KMS-11 (cell line): ENCODE measurements around the gene DIAPH3.
A peak's percentile ranks its signal among the peaks of the same experiment; 100 is the strongest.

Experiments used
- H2AFZ ChIP-seq: fragments of 200-600 bp; sonication (generic); 2 replicates; pipeline ENCODE4 v1.6.1; 2016; ENCODE audit warnings: antibody characterized with exemption, mixed run types, low read depth
- H3K27ac ChIP-seq: fragments of 200-600 bp; sonication (generic); 2 replicates; pipeline ENCODE4 v1.6.1; 2016; ENCODE audit warnings: mild to moderate bottlenecking, mixed run types
- H3K27me3 ChIP-seq: fragments of 200-600 bp; sonication (generic); 2 replicates; pipeline ENCODE4 v1.6.1; 2017; ENCODE audit warnings: mild to moderate bottlenecking, low read depth, mixed run types, moderate library complexity; ENCODE audit not compliant: insufficient read depth
- H3K36me3 ChIP-seq: fragments of 200-600 bp; sonication (generic); 2 replicates; pipeline ENCODE4 v1.6.1; 2017; ENCODE audit warnings: mild to moderate bottlenecking, mixed run types; ENCODE audit not compliant: insufficient read depth
- H3K4me1 ChIP-seq: fragments of 200-600 bp; sonication (generic); 2 replicates; pipeline ENCODE4 v1.6.1; 2016; ENCODE audit warnings: mild to moderate bottlenecking, low read depth, mixed run types; ENCODE audit not compliant: poor library complexity, severe bottlenecking
- H3K4me2 ChIP-seq: fragments of 200-600 bp; sonication (generic); 2 replicates; pipeline ENCODE4 v1.7.0; 2016; ENCODE audit warnings: mild to moderate bottlenecking, mixed run types
- H3K4me3 ChIP-seq: fragments of 200-600 bp; sonication (generic); IDR thresholded peaks from 2 replicates; pipeline ENCODE4 v1.6.1; 2017; ENCODE audit warnings: low read depth, low read length, mixed read lengths; ENCODE audit not compliant: insufficient read depth
- H3K79me2 ChIP-seq: fragments of 200-600 bp; sonication (generic); 2 replicates; pipeline ENCODE4 v1.6.1; 2016; ENCODE audit warnings: low read depth, mixed run types; ENCODE audit not compliant: insufficient read depth
- H3K9ac ChIP-seq: fragments of 200-600 bp; sonication (generic); 2 replicates; pipeline ENCODE4 v1.6.1; 2016; ENCODE audit warnings: mild to moderate bottlenecking, mixed run types
- H4K20me1 ChIP-seq: fragments of 200-600 bp; sonication (generic); 2 replicates; pipeline ENCODE4 v1.6.1; 2016; ENCODE audit warnings: mild to moderate bottlenecking, mixed run types; ENCODE audit not compliant: insufficient read depth
- TF ChIP-seq, protein P1 (sequence below): fragments of 200-600 bp; sonication (generic); conservative IDR thresholded peaks from 2 replicates; pipeline ENCODE4 v1.6.1; 2017; ENCODE audit warnings: low read depth, mild to moderate bottlenecking, antibody characterized with exemption, low read length, moderate library complexity, mixed read lengths

Gene DIAPH3

GRCh38 chr13:60167121-60167520, 3.4 kb upstream of the DIAPH3 start:
- no peaks in the 10 kb centered on the region for H3K27me3 ChIP-seq
- H4K20me1 ChIP-seq: no peaks in the 10 kb centered on the region
- no peaks in the 10 kb centered on the region for H3K79me2 ChIP-seq
- peaks cover 4% of the 10 kb centered on the region for H3K4me1 ChIP-seq
- TF ChIP-seq, protein P1, sequence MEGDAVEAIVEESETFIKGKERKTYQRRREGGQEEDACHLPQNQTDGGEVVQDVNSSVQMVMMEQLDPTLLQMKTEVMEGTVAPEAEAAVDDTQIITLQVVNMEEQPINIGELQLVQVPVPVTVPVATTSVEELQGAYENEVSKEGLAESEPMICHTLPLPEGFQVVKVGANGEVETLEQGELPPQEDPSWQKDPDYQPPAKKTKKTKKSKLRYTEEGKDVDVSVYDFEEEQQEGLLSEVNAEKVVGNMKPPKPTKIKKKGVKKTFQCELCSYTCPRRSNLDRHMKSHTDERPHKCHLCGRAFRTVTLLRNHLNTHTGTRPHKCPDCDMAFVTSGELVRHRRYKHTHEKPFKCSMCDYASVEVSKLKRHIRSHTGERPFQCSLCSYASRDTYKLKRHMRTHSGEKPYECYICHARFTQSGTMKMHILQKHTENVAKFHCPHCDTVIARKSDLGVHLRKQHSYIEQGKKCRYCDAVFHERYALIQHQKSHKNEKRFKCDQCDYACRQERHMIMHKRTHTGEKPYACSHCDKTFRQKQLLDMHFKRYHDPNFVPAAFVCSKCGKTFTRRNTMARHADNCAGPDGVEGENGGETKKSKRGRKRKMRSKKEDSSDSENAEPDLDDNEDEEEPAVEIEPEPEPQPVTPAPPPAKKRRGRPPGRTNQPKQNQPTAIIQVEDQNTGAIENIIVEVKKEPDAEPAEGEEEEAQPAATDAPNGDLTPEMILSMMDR: no peak
- no peaks in the 10 kb centered on the region for H3K36me3 ChIP-seq
- no peak overlapping the region for H2AFZ ChIP-seq
- H3K4me3 ChIP-seq: no peak overlapping the region
- H3K9ac ChIP-seq: no peak overlapping the region
- H3K27ac ChIP-seq: no peak overlapping the region
- H3K4me2 ChIP-seq: no peak overlapping the region

DNA sequence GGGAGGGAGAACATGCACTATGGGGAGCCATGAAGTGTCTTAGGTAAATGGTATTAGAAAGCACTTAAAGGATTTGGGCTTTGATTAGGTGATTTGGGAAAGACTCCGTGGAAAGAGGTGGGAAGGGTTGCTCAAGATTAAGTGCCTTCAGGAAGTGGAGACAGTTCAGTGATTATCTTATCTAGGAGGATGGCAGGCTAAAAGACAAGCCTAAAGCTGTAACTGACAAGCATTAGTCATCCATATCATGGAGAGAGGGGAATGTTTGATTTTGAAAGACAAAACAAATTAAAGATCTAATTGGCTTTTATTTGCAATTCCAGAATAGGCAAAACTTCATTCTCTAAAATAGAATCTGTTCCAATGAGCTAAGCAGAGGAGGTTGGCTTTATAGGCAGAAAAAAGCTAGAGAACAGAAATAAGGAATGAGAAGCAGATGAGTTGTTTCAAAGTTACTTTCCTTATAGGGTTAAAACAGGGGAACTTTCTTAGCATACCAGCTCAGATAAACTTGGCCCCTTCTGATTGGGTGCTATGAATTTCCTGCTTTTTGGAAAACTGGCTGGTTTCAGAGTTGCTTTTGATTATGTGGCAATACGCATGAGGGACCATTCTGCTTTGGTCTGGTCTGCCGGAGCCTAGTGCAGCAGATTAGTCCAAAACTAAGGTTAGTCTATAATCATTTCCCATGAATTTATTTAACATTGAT, 1.8 kb upstream of the DIAPH3 start:
- Histone ChIP-seq H3K27ac (no peak overlapping the region), H4K20me1 (no peaks in the 10 kb centered on the region), H3K4me3 (no peak overlapping the region), H3K27me3 (no peaks in the 10 kb centered on the region), H3K4me1 (peaks cover 9% of the 10 kb centered on the region), H3K36me3 (no peaks in the 10 kb centered on the region), H3K4me2 (no peak overlapping the region), H2AFZ (no peak overlapping the region), H3K79me2 (no peaks in the 10 kb centered on the region; the same call in 1 of the 2 replicates), H3K9ac (no peak overlapping the region)
- TF ChIP-seq, protein P1: no peak

- Histone ChIP-seq H3K79me2 (no peaks in the 10 kb centered on the region; the same call in 1 of the 2 replicates), H3K36me3 (no peaks in the 10 kb centered on the region), H4K20me1 (no peaks in the 10 kb centered on the region), H3K4me2 (peak overlapping the region; percentile 58), H3K9ac (peak overlapping the region; percentile 85), H3K27ac (peak overlapping the region; percentile 36; the same call in 1 of the 2 replicates), H3K4me3 (no peak overlapping the region), H3K27me3 (no peaks in the 10 kb centered on the region), H3K4me1 (peaks cover 9% of the 10 kb centered on the region), H2AFZ (peak overlapping the region; percentile 82)
- TF ChIP-seq, protein P1: no peak
These were observed 634 bp upstream of the DIAPH3 start for GRCh38 chr13:60164234-60164889.

DNA sequence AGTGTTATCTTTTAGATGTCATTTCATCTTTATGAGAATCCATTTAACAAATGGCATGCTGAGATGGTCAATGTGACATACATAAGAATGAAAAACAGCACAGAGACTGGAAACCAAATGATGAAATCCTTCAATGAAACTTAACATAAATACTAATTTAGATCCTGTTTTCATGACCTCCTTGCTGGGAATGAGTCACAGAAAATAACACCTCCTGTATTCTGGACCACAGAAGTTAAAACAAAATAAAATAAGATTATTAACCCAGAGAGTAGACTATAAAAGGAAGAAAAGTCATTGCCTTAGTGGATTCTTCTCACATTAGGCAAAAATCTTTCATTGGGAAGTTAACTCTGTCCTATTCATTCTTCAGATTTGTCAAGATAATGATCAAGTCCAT, 1.6 kb downstream of the DIAPH3 start:
- TF ChIP-seq, protein P1: no peak
- Histone ChIP-seq H3K4me3 (no peak overlapping the region), H3K9ac (no peak overlapping the region), H3K4me1 (peaks cover 9% of the 10 kb centered on the region), H3K36me3 (no peaks in the 10 kb centered on the region), H2AFZ (no peak overlapping the region), H3K4me2 (peak overlapping the region; percentile 66; the same call in 1 of the 2 replicates), H3K79me2 (no peaks in the 10 kb centered on the region; the same call in 1 of the 2 replicates), H3K27ac (no peak overlapping the region), H3K27me3 (no peaks in the 10 kb centered on the region), H4K20me1 (no peaks in the 10 kb centered on the region)
